Suprapubic skin (tissue), 4 donors: ENCODE data around the gene TECTA. TPM values are rescaled to one million over a fixed set of nuclear protein-coding genes. Genes with fewer than 3 reads are reported as not detected.

Experiments used
- DNase-seq, 2 donors: peaks; one replicate each; pipeline ENCODE4 v3.0.0-alpha.2; 2019; ENCODE audit warnings: low spot score in 2 of 2
- H3K27ac ChIP-seq: fragments of 200-600 bp; sonication (generic); one replicate; pipeline ENCODE4 v1.5.1; 2019
- H3K27me3 ChIP-seq: fragments of 200-600 bp; sonication (generic); one replicate; pipeline ENCODE4 v1.5.1; 2019
- H3K36me3 ChIP-seq: fragments of 200-600 bp; sonication (generic); one replicate; pipeline ENCODE4 v1.5.1; 2019
- H3K4me1 ChIP-seq: fragments of 200-600 bp; sonication (generic); one replicate; pipeline ENCODE4 v1.5.1; 2019
- H3K4me3 ChIP-seq: fragments of 200-600 bp; sonication (generic); one replicate; pipeline ENCODE4 v1.5.1; 2019; ENCODE audit warnings: mild to moderate bottlenecking
- H3K9me3 ChIP-seq: fragments of 200-600 bp; sonication (generic); one replicate; pipeline ENCODE4 v1.5.1; 2019
- EP300 ChIP-seq: sonication (generic); formaldehyde crosslinking; IDR thresholded peaks from one replicate; pipeline ENCODE4 v1.6.1; 2017; ENCODE audit warnings: antibody characterized with exemption
- POLR2A ChIP-seq, 2 donors: fragments of 450-650 bp; IDR thresholded peaks; one replicate each; pipeline ENCODE4 v1.6.1; 2017; ENCODE audit warnings: antibody characterized with exemption in 2 of 2, mild to moderate bottlenecking in 2 of 2, moderate library complexity in 2 of 2
- POLR2AphosphoS5 ChIP-seq, 3 donors: sonication (generic); formaldehyde crosslinking; IDR thresholded peaks; one replicate each; pipeline ENCODE4 v1.6.1; 2017; ENCODE audit warnings: antibody characterized with exemption in 3 of 3
- WGBS: methylation state at CpG from one replicate; pipeline ENCODE4 v1.1.5; 2018; 5-methylcytosine and 5-hydroxymethylcytosine counted together
- total RNA-seq, 4 donors: library from RNA; depleted of rRNA; stranded (reverse); fragments of >200 nt; gene quantifications; one replicate each; pipeline ENCODE4 v1.1.0, GENCODE V29; 2016
- TF ChIP-seq, protein P1 (sequence below), 2 donors: fragments of 200-600 bp in 1 of 2; fragments of 450-650 bp in 1 of 2; sonication (generic) in 1 of 2; IDR thresholded peaks; one replicate each; pipeline ENCODE4 v1.5.1; 2016 to 2019; ENCODE audit warnings: antibody characterized with exemption in 2 of 2, mild to moderate bottlenecking in 1 of 2, moderate library complexity in 1 of 2

Gene TECTA
- total RNA-seq, 4 donors from 2014 or later = 0.19 to 1.4 (median 0.62) TPM

DNA sequence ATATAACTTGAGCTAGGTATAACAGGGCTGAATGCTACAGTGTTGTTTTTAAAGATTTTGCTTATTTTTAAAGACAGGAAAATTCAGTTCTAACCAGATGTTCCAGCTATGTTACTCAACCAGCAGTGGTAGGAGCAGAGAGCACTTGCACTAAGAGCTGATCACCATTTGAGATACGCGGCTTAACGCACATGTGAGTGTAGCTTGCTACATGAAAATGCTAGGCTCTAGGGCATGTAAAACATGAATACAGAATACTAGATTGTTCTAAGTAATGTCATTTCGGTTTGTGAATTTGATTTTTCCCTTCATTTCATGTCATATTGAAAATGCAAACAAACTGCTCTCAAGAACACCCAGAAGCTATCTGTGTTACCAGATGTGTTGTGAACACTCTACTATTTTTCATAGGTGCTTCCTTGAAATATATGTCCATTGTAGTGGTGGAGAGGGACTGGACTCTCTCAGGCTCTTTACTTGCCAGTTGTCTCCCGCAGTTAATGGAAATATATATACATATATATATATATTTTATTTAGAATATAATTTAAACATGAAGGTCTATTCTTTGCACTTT, 10.8 kb upstream of the TECTA start:
- Histone ChIP-seq H3K27me3 (no peaks in the 10 kb centered on the region), H3K4me1 (no peaks in the 10 kb centered on the region), H3K27ac (no peak overlapping the region), H3K4me3 (no peak overlapping the region), H3K36me3 (peaks cover 27% of the 10 kb centered on the region), H3K9me3 (no peaks in the 10 kb centered on the region)
- no peak for DNase-seq
- TF ChIP-seq POLR2A (IDR thresholded peaks at IDR 0.05) (no peak), EP300 (no peak), POLR2AphosphoS5 (IDR thresholded peaks at IDR 0.05) (no peak)
- TF ChIP-seq, protein P1, sequence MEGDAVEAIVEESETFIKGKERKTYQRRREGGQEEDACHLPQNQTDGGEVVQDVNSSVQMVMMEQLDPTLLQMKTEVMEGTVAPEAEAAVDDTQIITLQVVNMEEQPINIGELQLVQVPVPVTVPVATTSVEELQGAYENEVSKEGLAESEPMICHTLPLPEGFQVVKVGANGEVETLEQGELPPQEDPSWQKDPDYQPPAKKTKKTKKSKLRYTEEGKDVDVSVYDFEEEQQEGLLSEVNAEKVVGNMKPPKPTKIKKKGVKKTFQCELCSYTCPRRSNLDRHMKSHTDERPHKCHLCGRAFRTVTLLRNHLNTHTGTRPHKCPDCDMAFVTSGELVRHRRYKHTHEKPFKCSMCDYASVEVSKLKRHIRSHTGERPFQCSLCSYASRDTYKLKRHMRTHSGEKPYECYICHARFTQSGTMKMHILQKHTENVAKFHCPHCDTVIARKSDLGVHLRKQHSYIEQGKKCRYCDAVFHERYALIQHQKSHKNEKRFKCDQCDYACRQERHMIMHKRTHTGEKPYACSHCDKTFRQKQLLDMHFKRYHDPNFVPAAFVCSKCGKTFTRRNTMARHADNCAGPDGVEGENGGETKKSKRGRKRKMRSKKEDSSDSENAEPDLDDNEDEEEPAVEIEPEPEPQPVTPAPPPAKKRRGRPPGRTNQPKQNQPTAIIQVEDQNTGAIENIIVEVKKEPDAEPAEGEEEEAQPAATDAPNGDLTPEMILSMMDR (IDR thresholded peaks at IDR 0.05) = no peak
- WGBS = 93% methylated on average over 5 of the region's 5 CpGs

DNA sequence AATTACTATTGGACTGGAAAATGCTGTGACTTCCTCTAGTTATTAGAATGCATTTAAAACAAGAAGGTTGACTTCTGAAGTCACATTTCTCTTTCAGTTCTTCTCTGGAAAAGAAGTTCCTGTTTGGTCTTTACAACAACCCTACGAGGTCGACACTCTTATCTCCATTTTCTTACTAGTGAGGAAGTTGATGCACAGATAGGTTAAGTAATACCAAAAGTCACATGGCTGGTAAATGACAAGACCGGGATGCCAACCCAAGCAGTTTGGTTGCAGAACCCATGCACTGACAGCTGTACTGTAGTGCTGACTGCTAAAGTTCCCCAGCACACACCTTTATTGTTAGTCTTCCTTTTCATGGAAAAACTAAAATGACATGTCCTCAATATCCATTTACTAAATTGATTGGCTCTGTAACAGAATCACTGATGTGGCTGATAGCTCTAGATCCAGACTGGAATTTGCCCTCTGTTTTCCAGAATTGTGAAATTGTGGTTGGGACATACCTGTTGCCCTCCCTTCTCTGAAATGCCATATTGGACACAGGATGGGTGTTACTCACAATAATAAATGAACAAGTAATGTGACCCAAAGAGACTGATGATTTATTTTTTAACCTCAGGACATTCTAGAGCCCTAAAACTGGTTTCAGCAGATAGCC, 9.4 kb upstream of the TECTA start:
- TF ChIP-seq POLR2A (IDR thresholded peaks at IDR 0.05) (no peak), POLR2AphosphoS5 (IDR thresholded peaks at IDR 0.05) (no peak), EP300 (no peak)
- TF ChIP-seq, protein P1 (IDR thresholded peaks at IDR 0.05) = no peak
- Histone ChIP-seq H3K27ac (no peak overlapping the region), H3K36me3 (peaks cover 16% of the 10 kb centered on the region), H3K9me3 (no peaks in the 10 kb centered on the region), H3K4me1 (no peaks in the 10 kb centered on the region), H3K4me3 (no peak overlapping the region), H3K27me3 (no peaks in the 10 kb centered on the region)
- DNase-seq = no peak
- WGBS = 76% methylated on average over 3 of the region's 3 CpGs

DNA sequence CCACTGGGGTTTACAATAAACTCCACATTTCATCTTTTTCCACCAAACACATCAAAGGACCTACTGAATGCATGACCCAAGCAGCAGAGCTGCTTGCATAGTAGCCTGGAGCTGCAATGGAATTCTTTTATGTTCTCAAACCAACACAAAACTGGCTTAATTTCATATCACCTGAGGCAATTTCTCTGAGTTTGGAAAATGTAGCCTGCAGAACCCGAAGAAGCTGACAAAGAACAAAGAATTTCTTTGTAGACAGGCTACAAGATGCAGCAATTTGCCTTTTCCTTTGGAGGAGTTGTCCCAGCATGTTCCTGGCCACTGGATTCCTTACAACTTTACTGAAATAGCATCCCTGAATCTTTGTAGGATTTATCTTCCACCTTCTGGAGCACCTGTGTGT, 5.5 kb upstream of the TECTA start:
- Histone ChIP-seq H3K4me1 (no peaks in the 10 kb centered on the region), H3K4me3 (no peak overlapping the region), H3K9me3 (no peaks in the 10 kb centered on the region), H3K27ac (no peak overlapping the region), H3K36me3 (no peaks in the 10 kb centered on the region), H3K27me3 (no peaks in the 10 kb centered on the region)
- WGBS = 58% methylated on average over 1 of the region's 1 CpG
- TF ChIP-seq POLR2AphosphoS5 (IDR thresholded peaks at IDR 0.05) = no peak
- no peak for TF ChIP-seq POLR2A (IDR thresholded peaks at IDR 0.05)
- TF ChIP-seq EP300 = no peak
- TF ChIP-seq, protein P1 (IDR thresholded peaks at IDR 0.05) = no peak
- no peak for DNase-seq

DNA sequence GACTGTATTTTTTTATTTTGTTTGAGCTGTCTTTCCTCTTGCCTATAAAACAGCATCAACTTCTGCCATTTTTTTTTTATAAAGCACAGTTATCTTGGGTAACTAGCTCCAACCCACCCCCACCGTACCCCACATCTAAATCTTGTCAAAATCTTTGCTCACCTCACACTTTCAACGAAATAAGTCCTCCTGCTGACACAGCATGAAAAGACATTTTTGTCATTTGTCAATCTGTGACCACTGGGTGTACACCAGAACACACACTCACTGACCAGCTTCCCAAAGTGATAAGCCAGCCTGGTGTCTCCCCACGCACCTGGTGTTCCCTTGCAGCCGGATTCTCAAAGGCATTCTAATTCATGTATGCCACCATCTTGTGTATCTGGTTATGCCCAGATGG, 1.7 kb upstream of the TECTA start:
- no peak overlapping the region for H3K27ac ChIP-seq
- H3K36me3 ChIP-seq = no peaks in the 10 kb centered on the region
- no peaks in the 10 kb centered on the region for H3K27me3 ChIP-seq
- WGBS = 92% methylated on average over 4 of the region's 4 CpGs
- no peak overlapping the region for H3K4me3 ChIP-seq
- H3K4me1 ChIP-seq = peaks cover 2% of the 10 kb centered on the region
- no peaks in the 10 kb centered on the region for H3K9me3 ChIP-seq
- no peak for DNase-seq
- TF ChIP-seq EP300 (no peak), POLR2A (IDR thresholded peaks at IDR 0.05) (no peak), POLR2AphosphoS5 (IDR thresholded peaks at IDR 0.05) (no peak)
- TF ChIP-seq, protein P1 (IDR thresholded peaks at IDR 0.05) = no peak

DNA sequence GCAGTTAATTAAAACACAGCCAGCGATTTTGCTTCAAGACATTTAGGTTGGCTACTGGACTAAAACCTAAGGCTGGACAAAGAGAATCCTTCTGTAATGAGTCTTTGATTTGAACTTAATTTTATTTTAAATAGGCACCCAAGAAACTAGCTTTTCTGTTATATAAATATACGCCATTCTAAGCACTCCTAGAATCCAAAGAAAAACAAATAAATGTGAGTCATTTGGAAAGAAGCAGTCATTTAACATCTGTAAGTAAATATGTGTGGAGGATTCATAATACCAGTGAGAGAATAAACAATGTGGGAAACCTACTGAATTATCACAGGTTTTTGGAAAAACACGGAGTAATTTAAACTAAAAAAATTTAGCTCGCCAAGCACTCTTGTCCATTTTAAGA, 1.2 kb upstream of the TECTA start:
- TF ChIP-seq, protein P1 (IDR thresholded peaks at IDR 0.05) = no peak
- TF ChIP-seq POLR2AphosphoS5 (IDR thresholded peaks at IDR 0.05) (no peak), EP300 (no peak)

More for the DNA sequence above, 1.2 kb upstream of the TECTA start:
- H3K27me3 ChIP-seq = no peaks in the 10 kb centered on the region
- H3K27ac ChIP-seq = no peak overlapping the region
- no peak for DNase-seq
- no peaks in the 10 kb centered on the region for H3K36me3 ChIP-seq
- 76% methylated on average over 4 of the region's 4 CpGs for WGBS
- H3K4me1 ChIP-seq = peaks cover 7% of the 10 kb centered on the region
- no peak overlapping the region for H3K4me3 ChIP-seq
- no peaks in the 10 kb centered on the region for H3K9me3 ChIP-seq
